GM21423 (cell line): Measurements from ENCODE around the gene BATF.
"Not testable (repeated sequence)": the region's sequence is repeated elsewhere in the genome, so short reads cannot be mapped to it uniquely, and the experiment has no call there.

Experiments
- ATAC-seq: cut with Tn5 transposase; IDR thresholded peaks from one replicate; pipeline ENCODE4 v1.9.1; 2021; ENCODE audit warnings: mild to moderate bottlenecking, moderate library complexity; ENCODE audit not compliant: unreplicated experiment

Gene BATF, protein sequence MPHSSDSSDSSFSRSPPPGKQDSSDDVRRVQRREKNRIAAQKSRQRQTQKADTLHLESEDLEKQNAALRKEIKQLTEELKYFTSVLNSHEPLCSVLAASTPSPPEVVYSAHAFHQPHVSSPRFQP

DNA sequence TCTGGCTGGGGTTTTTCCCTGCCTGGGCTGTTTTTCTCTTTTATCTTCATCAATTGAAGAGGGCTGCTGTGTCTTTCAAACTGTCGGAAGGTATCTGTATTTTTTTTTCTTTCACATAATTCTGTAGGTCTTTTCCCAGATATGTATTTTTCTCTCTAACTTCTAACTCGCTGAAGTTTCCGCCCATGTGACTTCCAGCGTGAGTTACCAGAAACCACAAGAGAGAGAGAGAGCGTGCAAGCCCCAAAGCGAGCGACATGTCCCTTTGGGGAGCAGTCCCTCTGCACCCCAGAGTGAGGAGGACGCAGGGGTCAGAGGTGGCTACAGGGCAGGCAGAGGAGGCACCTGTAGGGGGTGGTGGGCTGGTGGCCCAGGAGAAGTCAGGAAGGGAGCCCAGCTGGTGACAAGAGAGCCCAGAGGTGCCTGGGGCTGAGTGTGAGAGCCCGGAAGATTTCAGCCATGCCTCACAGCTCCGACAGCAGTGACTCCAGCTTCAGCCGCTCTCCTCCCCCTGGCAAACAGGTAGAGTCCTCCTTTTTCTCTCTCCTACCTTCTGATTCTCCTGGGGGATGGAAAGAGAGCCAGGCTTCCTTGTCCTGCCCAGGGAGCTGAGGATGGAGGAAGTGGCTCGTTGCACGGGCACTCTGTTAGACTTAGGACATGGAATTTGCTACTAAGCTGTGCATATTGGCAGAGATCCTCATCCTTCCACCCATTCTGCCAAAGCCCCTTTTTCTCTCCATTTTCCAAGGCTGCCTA lies at the start of gene BATF:
TSS of gene BATF (plus strand) at position 246 of the 759 bp plus-strand sequence. CDS start at position 460, 214 bp downstream.
- ATAC-seq, result peak; percentile 55

DNA sequence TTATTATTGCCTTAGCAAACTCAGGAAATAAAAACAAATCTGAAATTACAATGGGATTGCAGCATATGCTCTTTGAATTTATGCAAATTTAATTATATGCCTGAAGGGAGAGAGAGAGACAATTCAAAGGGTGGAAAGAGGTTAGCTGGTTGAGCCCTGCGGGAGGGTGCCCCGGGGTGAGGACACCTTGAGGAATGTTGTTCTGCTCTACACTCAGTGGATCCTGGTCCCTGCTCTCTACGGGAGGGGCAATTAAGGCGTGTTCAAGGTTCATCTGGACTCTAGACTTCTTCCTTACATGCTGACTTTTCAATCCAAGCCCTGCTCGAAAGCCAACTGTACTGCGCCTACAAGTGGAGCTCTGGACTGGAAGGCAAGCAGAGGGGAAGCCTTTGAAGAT lies 48.1 kb upstream of the BATF start:
- not testable (repeated sequence) for ATAC-seq

DNA sequence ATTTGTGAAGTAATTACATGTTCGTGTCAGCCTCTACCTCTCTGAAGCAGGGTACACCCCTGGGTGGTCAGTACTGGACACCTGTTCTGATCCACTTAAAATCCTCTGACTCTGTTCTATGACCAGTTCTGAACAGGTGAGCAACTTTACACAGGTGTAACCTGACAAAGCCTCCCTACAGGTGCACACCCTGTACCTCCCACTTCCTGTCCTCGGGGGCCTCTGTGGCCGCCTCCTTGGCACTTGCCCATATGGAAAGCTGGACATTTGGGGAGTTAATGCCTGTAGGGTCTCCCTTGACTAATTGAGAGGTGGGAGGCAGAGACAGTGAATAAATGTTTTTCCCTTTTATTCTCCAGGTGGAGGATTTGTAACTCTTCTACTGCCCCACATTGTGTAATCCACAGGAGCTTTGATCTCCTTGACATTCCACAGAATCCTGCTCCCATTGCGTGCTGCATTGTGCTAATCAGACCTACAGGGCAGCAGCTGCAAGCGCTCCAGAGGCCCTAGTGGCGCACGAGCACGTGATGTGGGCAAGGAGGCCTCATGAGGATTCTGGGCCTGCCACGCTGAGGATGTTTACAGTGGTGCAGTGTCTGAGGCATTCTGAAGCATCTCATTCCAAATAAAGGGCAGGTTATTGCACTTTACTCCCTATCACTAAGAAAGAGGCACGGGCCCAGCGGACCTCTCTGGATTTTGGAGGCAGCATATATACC lies 45.8 kb upstream of the BATF start:
- no peak for ATAC-seq

DNA sequence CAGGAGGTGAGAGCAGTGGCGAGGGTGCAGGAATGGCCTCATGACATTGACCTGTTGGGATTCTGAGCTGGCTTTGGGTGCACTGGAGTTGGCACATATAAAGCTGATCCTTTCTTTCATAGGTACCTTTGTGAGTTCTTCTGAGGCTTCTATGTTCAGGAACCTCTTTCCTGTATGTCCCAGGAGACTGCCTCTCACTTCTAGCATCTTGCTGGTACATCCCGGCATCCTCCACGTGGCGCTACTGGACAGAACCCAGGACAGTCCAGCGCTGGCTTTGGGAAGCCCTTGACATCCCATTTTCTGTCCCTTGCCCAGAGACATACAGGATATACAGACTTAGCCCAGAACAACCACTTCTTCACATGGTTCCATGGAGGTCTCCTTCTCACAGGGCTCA lies 44.4 kb upstream of the BATF start:
- no peak for ATAC-seq

DNA sequence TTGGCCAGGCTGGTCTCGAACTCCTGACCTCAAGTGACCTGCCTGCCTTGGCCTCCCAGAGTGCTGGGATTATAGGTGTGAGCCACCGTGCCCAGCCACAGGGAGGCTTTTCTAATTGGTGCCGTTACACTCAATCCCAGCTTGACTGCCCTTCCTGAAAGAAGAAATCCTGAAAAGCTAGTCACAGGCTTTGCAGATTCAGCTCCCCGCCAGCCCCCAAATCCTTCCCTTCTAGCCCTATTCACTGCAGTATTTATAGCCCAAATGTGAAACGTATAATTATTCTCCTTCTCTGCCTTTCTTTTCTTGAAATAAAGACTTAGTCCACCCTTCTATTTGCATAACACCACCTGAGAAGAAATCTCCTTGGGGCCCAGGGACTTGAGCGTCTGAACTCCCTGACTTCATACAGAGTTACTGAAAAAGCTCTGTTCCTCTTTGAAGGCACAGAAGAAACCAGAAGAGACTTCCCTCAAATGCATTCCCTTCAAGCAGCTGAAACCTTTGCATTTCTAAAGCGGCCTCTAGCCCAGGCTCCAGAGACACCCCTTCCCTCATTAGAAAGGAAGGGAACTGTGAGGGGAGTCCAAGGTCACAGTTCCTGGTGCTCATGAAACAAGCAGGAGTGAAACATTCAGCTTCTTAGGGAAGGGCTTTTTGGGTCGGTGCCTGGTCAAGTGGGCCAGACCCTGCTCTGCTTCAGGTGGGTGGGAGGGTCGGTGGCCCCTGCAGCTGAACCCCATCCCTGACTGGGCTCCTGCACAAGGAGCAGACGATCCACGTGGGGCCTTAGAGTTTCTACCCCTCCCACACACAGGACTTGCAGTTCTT lies 42.3 kb upstream of the BATF start:
- peak; percentile 78 for ATAC-seq

DNA sequence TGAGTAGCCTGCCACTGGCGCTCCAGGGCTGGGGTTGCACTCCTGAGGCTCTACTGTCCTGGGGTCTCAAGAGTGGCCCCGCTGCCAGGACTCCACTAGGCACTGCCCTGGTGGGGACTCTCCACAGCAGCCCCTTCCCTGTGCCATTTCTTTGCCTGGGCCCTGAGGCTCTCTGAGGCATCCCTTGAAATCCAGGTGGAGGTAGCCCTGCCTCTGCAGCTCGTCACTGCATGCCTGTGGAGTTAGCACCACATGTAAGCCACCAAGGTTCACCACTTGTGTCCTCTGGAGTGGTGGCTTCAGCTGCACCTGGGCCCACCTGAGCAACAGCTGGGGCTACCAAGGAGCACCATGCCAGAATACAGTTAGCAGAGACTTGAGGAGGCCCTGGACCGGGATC lies 39.9 kb upstream of the BATF start:
- no peak for ATAC-seq

DNA sequence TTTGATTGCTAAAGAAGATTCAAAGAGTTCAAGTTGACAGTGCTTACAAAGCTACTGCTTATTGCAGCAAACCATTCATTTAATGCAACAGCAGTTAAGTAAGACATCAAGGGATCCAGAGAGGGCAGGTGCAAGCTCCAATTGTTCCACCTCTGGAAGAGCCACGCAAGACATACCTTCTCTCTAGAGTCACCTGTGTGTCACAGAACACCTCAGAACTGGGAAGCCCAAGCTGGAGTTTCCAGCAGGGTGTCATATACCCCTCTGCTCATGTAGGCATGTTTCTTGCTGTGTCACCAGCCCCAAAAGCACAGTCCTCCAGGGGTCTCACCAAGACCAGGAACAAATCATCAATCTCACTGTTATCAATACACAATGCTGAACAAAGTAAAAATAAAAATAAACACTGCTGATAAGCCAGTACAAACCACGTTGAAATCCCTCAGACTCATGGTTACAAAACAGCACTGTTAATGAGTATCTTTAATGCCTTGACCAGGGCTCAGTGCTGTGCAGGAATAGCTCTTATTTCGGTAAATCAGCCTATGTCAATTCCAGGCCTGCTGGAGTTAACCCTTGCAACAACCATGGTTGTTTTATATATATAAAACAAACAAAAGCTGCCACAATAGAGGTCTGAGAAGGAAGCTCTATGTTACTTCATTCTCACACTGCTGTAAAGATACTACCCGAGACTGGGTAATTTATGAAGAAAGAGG lies 37.4 kb upstream of the BATF start:
- ATAC-seq, result no peak

DNA sequence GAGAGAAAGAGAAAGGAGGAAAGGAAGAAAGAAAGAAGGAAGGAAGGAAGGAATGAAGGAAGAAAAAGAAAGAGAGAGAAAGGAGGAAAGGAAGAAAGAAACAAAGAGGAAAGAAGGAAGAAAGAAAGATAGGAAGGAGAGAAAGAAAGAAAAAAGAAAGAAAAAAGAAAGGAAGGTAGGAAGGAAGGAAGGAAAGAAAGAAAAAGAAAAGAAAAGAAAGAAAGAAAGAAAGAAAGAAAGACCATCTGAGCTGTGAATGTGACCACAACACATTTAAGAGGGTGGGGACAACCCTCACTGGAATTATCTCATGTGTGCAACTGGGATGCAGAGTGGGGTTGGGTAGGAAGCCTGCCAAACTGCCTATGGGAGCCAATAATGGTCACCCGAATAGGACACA lies 36.0 kb upstream of the BATF start:
- no peak for ATAC-seq

DNA sequence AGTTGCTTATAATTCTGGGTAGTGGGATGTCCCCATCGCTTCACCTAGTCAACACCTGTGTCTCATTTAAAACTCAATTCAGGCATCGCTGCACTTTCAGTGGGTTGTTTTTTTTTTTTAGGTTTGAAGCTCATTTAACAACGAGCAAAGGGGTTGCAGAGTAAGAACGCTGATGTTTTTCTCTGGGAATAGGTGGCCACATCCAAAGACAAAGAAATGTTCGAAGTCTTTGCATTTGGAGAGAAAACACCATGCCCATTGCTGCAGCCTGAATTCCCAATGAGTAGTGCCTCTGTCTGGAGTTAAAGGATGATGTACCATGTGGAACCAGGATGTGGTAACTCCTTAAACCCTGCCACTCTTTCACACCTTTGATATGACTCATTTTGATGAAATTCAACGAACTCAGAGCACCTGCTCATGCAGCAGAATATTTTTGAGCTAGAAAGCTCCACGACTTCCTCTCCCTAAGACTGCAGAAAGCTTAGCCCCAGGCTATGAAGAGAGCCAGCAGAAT lies 35.1 kb upstream of the BATF start:
- ATAC-seq, result peak; percentile 66

DNA sequence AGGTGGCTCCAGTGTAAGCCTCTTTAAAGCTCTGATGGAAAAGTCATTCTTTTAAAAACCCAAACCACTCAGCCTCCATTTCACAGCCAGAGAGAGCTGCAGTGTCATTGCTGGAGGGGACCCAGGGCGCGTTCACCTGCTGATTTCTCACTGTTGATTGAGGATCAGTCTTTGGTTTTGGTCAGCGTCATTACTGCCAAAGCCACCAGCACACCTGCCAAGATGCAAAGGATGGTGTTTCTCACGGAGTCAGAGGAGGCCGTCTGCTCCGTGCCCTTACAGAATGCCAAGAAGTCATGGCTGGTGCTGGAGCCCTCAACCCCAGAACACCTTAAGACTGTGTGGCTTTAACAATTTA lies 32.8 kb upstream of the BATF start:
- ATAC-seq, result no peak

DNA sequence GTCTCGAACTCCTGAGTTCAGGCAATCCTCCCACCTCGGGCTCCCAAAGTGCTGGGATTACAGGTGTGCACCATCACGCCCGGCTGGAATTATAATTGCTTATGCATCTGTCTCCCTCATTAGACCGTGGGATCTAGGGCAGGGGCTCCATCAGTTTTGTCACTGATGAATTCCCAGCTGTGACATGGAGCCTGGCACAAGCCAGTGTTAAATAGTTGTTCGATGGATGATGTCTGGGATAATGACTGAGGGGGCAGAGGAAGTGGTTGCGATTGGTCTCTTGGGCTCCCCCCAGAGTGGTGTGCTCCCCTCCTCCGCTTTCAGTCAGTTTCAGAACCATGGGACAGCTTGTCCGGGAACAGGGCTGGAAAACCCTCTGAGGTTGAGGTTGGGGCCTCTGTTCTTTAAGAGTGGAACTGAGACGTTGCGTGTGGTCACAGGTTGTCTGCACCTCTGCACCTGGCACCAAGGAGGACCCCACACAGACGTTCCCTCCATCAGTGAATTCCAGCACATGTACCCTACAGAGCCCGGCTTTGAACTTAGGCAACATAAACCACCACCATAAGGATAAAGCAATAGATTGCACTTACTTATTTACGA lies 30.8 kb upstream of the BATF start:
- no peak for ATAC-seq

DNA sequence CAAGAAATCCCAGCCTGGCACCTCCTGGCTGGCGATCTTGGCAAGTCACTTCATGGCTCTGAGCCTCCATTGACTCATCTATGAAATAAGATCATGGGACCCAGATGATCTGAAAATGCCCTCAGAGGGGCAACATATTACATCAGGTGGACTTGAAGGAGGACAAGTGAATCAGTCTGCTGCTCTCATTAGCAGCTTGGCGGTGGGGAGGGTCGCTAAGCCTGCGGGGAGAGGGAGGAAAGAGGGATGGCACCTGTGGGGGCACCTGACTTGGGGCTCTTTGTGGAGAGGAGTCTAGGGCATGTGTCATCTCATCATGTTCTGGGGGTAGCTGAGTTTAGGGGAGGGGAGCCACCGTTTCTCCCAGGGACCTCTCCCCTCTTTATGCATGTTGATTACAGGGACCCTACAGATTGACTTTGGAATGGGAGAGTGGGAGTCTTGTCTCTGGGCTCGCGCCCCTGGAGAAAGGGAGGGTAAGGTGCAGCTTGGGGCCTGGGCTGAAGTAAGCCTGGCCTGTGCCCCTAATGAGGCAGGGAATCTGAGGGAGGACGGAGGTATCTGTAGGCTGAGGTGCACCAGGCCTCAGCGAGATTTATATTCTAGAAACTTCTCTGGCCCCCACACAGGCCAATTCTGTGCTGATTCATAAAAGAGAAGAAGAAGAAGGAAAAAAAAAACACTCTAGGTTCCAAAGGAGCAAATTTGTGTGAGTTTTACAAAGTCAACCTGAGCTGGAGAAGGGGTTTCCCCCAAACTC lies 29.3 kb upstream of the BATF start:
- no peak for ATAC-seq

DNA sequence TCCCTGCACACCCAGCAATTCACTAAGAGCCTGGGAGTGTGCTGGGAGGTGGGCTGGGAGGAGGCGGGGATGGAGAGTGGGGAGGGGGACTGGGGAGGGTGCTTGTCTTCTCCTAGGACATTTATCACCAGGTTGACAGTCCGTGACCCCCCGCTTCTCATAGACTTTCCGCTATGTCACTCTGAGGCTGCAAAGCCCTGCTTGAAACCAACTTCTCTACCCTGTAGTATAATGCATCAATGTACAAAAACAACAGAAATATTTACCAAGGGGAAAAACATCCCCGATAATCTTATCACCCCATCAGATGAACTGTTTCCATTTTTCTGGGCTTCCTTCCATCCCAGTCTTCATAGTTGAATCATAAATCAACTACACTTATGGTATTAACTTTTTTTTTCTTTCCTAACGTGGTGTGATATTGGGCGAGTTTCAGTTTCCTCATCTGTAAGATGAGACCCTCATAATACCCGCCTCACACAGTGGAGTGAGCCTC lies 28.6 kb upstream of the BATF start:
- no peak for ATAC-seq

DNA sequence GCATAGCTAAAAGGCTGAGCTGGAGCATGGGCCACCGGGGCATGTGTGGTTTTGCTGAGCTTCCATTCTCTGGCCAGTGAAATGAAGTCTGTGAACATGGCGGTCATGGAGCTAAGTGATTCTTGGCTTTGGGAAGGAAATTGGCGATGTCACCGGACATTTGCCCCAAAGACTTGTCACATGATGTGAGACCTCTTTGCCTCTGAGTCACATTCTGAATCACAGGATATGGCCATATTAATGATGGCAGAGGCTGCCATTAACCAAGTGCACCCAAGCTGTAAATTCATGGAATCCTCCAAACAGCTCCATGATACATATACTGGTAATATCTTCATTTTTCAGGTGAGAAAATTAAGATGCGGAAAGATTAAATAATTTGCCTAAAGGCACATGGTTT lies 27.4 kb upstream of the BATF start:
- no peak for ATAC-seq

DNA sequence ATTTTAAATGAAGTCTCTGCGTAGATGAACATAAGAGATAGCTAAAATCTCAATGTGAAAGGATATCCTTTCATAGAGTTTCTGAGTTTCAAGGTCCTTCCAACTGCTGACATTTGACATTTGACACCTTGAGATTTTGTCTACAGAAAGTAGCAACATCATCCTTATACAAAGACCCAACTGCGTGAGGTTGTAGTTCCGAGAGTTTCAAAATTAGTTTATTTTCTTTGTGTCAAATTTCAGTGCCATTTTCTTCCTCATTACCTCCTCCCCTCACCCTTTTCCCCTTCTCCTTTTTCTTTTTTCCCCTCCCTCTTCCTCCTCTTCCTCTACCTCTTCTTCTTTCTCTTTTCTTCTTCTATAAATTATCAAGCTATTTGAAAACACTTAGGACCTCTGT lies 26.9 kb upstream of the BATF start:
- no peak for ATAC-seq

DNA sequence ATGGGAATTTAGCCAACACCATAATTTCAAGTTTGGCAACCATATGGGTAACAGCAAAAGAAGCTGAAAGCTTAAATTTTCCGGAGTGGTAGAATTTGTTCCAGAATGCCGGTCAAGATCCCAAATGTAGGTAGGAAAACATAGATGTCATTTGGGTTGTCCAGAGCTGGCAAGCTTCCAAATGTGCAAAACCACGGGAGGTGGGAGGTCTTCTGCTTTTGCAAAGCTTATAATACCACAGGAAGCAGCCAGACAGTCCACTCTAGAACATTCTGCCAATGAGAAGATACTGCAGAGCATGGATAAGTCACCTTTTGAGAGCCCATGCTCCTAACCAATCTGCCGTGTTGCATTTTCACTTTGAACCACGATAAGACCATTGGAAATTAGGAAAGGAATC lies 26.4 kb upstream of the BATF start:
- no peak for ATAC-seq

DNA sequence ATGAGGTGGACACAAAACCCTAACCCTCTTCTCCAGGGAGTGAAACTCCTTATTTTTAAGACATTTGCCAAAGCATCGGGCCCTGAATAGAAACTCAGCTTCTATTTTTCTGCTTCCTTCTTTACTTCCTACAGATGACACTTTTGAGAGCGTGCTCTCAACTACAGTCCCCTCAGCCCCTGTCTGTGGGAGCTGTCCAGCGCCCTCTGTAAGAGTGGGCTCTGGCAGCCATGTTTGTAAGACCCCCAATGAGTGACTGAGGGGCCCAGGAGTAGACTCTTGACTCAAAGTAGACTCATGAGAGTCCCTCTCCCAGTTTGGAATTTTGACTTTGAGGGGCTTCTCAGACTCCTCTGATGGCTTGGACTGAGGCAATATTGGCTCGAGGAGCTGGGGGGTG lies 25.5 kb upstream of the BATF start:
- ATAC-seq, result no peak

DNA sequence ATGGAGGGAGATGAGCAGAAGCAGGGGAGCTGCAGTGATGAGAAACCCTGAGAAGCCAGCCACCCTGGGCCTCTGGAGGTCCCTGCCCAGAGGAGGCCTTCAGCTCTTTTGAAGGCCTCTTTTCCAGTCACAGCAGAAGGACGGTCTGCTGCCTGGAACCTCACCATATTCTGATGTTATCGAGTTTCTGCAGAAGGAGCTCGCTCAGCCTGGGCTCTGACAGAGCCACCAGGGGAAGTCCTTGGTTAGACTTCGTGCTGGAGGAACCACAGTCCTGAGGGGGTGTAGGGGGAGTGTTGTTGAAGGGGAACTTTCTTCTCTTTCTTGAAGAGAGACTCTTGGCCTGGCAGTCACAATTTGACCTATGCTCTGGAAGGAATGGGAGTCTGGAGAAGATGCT lies 25.1 kb upstream of the BATF start:
- ATAC-seq, result no peak

DNA sequence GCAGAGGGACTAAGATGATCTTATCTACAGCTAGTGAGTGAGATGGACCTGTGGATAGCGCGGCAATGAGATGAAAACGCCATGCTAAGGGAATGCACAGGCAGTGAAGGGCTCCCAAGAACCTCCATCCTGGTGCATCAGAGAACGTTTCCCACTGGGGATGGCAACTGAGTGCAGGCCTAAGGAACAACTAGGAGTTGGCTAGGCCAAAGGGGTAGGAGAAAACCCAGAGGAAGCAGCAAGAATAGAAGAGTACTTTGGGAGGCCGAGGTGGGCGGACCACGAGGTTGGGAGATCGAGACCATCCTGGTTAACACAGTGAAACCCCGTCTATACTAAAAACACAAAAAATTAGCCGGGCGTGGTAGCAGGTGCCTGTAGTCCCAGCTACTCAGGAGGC lies 24.6 kb upstream of the BATF start:
- no peak for ATAC-seq
